Pons (tissue), 1 donor: Measurements from ENCODE around the gene MED25.

Experiments
- DNase-seq: peaks from one replicate; pipeline ENCODE4 v3.0.0-alpha.2; 2016; ENCODE audit warnings: low spot score

Gene MED25

DNA sequence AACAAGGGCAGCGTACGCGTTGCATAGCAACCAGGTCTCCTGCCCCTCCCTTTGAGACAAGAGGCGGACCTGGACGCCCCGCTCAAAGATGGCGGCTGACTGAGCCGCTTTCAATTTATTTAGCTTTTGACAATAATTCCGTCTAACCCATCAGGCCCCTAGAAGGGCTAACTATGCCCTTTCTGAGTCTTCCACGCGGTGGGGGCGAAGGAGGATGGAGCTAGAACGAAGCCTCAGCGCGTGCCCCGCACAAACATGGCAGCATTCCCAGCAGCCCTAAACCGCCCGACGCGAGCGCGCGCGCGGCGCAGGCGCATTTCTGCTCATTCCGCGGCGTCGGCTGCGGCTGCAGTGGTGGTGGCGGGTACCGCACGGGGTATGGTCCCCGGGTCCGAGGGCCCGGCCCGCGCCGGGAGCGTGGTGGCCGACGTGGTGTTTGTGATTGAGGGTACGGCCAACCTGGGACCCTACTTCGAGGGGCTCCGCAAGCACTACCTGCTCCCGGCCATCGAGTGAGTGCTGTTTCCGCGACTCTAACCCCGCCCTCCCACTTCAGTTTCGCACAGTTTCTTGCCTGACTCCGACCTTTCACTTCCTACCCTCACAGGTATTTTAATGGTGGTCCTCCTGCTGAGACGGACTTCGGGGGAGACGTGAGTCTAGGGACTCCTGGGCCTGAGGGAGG lies at the start of gene MED25:
TSS of gene MED25 (plus strand) at position 326 of the 685 bp plus-strand sequence. CDS start at position 379, 53 bp downstream.
- peak; percentile 92 for DNase-seq

DNA sequence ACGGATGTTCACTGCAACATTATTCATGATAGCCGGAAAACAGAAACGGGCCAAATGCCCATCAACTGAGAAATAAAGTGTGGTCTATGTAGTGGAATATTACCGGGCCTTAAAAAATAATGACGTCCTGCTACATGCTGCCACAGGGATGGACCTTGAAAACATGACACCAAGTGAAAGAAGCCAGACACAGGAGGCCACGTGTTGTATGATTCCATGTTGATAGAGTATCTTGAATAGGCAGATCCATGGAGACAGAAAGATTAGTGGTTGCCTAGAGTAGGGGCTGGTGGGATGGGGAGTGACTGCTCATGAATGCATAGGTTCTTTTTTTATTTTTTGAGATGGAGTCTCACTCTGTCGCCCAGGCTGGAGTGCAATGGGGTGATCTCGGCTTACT lies 47.6 kb upstream of the MED25 start:
- DNase-seq = no peak

DNA sequence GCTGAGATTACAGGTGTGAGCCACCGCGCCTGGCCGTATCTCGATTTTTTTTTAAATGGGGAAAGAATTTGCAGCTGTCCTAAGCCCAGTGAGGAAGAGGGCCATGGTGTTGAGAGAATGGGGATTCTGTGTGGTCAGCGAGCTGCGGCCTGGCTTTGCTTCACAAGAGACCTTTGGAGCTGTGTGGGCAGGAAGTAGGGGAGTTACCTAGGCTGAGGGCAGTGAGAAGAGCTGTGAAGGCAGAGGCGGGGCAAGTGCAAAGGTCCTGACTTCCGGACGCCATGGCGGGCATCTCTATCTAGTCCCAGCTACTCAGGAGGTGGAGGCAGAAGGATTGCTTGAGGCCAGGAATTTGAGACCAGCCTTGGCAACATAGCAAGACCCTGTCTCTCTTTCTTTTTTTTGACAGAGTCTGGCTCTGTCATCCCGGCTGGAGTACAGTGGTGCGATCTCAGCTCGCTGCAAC lies 46.4 kb upstream of the MED25 start:
- DNase-seq = no peak

DNA sequence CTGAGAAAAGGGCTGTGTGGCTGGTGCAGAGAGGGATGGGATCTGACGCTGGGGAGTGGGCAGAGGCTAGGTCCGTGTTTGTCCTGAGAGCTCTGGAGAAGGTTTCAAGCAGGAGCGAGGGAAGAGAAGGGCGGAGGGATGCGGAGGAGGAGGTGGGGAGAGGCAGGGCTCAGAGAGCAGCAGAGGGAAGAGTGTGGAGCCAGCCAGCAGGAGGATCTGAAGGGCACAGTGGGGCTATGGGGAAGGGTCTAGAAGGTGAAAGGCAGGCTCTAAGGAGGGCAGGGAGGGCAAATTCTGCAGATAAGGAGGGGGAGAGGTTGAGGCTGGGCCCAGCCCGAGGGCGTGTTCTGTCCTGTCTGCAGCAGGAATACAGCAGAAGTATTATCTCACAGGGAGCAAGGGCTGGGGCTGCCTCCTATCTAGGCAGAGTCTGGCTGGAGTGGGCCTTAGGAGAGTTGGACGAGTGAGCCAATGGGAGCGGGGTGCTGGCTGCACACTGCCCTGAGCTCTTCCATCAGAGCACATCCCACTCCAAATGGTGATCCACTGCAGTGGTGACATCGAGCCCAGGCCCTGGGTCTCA lies 45.1 kb upstream of the MED25 start:
- DNase-seq = no peak

DNA sequence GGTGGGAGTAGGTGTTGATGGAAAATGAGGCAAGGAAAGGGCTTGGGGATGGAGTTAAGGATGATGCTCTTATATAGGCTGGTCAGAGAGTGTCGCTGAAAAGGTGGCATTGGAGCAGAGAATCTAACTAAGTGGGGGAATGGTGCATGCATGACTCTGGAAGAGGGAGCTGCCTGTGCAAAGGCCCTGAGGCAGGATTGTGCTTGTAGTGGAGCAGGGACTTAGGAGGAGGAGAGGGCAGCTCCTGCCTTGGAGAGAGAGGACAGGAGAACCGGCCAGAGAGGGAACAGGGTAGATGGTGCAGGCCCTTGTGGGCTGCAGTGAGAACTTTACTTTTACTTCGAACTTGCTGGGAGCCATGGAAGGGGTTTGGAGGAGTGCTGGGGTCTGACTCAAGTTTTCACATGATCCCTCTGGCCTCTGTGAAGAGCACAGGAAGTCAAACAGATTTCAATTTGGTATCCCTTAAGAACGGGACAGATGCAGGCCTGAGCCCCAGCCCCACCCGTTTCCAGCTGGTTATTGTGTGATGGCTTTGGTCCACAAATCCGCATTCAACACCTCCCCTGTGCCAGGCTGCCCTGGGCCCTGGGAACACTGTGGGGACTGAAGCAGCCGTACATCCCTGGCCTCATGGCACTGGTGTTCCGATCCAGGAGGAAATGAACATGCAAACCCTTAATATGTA lies 44.3 kb upstream of the MED25 start:
- peak; percentile 44 for DNase-seq

DNA sequence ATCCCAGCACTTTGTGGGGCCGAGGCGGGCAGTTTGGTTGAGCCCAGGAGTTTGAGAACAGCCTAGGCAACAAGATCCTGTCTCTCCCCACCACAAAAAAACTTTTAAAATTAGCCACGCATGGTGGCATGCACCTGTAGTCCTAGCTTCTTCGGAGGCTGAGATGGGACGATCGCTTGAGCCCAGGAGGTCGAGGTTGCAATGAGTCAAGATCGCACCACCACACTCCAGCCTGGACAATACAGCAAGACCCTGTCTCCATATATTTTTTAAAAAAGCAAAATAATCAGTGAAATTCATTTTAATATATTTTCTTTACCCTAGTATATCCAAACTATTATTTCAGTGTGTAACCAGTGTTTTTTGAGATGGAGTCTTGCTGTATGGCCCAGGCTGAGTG lies 43.1 kb upstream of the MED25 start:
- no peak for DNase-seq

- no peak for DNase-seq
Observed at GRCh38 chr19:49775742-49776370, 42.2 kb upstream of the MED25 start.

GRCh38 chr19:49776371-49776764 lies 41.7 kb upstream of the MED25 start:
- no peak for DNase-seq

GRCh38 chr19:49779731-49780555 lies 38.1 kb upstream of the MED25 start:
- no peak for DNase-seq

GRCh38 chr19:49780861-49781260 lies 37.2 kb upstream of the MED25 start:
- no peak for DNase-seq

DNA sequence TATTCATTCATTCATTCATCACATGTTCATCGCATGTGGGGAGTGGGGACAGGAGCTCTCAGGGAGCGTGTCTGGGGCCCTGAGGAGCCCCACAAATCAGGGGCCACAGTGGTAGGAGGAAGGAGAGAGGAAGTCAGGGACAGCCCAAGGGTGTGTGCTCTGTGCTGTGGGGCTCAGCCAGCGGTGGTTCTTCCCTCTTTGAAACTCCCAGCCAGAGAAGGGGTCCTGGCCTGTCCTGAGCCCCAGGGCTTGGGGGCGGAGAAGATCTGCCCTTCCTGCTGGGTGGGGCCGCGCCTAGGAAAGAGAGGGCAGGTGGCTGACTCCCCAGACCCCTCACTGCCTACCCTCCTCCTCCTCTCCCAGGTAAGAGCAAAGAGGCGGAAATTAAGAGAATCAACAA lies 36.7 kb upstream of the MED25 start:
- no peak for DNase-seq

- DNase-seq = no peak
Observed at GRCh38 chr19:49782515-49782914, 35.6 kb upstream of the MED25 start.

GRCh38 chr19:49786376-49786820 lies 31.7 kb upstream of the MED25 start:
- DNase-seq = no peak

GRCh38 chr19:49787746-49788145 lies 30.3 kb upstream of the MED25 start:
- DNase-seq = no peak

- no peak for DNase-seq
Observed at GRCh38 chr19:49788857-49789256, 29.2 kb upstream of the MED25 start.

- DNase-seq = no peak
Observed at GRCh38 chr19:49790866-49791265, 27.2 kb upstream of the MED25 start.

DNA sequence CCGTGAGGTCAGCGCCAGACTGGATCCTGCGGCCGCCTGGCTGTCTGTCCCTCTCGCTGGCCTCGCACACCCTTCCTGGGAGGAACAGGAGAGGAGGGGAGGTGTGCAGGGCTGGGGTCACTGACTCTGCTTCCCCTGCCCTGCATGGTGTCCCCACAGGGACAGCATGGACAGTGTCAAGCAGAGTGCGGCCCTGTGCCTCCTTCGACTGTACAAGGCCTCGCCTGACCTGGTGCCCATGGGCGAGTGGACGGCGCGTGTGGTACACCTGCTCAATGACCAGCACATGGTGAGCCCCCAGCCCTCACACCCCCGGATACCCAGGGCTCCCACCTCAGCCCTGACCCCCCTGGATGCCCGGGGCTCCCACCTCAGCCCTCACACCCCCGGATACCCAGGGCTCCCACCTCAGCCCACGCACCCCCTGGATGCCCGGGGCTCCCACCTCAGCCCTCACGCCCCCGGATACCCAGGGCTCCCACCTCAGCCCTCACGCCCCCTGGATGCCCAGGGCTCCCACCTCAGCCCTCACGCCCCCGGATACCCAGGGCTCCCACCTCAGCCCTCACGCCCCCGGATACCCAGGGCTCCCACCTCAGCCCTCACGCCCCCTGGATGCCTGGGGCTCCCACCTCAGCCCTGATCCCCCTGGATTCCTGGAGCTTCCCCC lies 26.2 kb upstream of the MED25 start:
- DNase-seq = no peak

DNA sequence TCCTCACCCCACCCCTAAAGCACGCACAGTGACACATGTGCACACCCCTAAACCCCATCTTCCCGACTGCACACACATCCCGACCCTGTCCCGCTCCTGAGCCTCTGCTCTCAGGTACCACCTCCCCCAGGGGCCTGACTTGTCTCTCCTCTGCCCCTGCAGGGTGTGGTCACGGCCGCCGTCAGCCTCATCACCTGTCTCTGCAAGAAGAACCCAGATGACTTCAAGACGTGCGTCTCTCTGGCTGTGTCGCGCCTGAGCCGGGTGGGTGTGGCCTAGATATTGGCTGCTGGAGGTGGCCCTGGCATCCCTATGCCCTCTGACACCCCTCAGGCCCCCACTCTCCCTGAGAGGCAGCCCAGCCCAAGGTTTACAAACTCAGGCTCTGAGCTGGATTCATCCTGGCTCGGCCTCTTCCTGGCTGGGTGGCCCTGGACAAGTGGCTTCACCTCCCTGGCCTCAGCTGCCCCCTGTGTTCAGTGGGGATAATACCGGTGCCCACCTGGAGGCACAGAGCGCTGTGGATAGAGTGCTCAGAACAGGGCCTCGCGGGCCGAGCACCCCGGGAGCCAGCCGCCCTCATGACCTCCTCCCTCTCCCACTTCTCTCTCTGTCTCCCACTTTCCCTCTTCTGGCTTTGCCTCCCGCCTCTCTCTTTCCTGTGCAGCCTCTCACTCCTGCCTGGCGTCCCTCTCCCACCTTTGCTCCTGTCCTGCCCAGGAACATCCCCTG lies 25.1 kb upstream of the MED25 start:
- no peak for DNase-seq

DNA sequence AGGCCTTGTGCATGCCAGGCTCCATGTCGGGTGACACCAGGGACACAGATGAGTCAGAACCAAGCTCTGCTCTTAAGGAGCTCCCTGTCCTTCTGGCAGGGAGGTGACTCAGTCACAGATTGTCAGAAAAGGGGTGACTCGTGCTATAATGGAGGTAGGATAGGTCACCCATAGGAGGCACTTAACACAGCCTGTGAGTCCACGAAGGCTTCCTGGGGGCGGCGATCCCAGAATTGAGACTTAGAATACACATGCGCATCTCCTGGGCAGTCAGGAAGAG lies 24.6 kb upstream of the MED25 start:
- no peak for DNase-seq

DNA sequence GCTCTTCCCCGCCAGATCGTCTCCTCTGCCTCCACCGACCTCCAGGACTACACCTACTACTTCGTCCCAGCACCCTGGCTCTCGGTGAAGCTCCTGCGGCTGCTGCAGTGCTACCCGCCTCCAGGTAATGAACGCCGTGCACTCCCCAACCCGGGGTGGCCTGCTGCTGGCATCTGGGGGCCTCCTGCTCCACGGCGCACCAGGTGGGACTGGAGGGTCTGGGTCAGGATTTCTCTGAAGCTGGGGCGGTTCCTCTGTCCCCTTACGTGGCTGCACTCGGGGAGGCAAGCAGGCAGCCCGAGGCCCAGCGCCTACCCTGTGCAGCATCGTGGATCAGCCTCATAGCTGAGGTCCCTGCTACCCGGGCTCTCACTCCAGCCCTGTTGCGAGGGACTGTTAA lies 22.5 kb upstream of the MED25 start:
- no peak for DNase-seq

GRCh38 chr19:49798574-49798973 lies 19.5 kb upstream of the MED25 start:
- DNase-seq = no peak
